Naive thymus-derived CD4-positive, alpha-beta T cell (primary cell): ENCODE measurements around the gene LUZP4. TPM values are rescaled to one million over a fixed set of nuclear protein-coding genes. Genes with fewer than 3 reads are reported as not detected.
"Not testable (repeated sequence)": the region's sequence is repeated elsewhere in the genome, so short reads cannot be mapped to it uniquely, and the experiment has no call there.

ENCODE experiments used
- ATAC-seq: fragments of 150-1000 bp; cut with Tn5 transposase; 2 replicates; pipeline ENCODE4 v1.10.0; 2021; ENCODE audit warnings: mild to moderate bottlenecking, moderate library complexity
- CTCF ChIA-PET: fragments of 350-600 bp; sonication (Branson Sonifier 250); formaldehyde crosslinking; loops from one replicate; lab custom pipeline; 2021; ENCODE audit warnings: antibody characterized with exemption; lab: Charles Lee
- POLR2A ChIA-PET: fragments of 350-600 bp; sonication (Branson Sonifier 250); formaldehyde crosslinking; loops from one replicate; lab custom pipeline; 2021; ENCODE audit warnings: antibody characterized with exemption, inconsistent platforms; lab: Charles Lee
- DNase-seq, 9 donors: peaks; one replicate each; pipeline versions ENCODE4 v3.0.0 to v3.0.0-alpha.2; 2020 to 2022; ENCODE audit warnings: mixed read lengths in 1 of 9
- H3K27ac ChIP-seq: one replicate; pipeline ENCODE4 v1.7.0; 2013; ENCODE audit warnings: mild to moderate bottlenecking, low read depth, low read length, moderate library complexity
- H3K27me3 ChIP-seq, 2 donors: one replicate each; pipeline ENCODE4 v1.7.0; 2013; ENCODE audit warnings: low read length in 2 of 2, mild to moderate bottlenecking in 2 of 2, moderate library complexity in 2 of 2; ENCODE audit not compliant: control insufficient read depth in 2 of 2, insufficient read depth in 2 of 2
- H3K36me3 ChIP-seq, 3 experiments: 1 replicate in 2 of 3; 2 replicates in 1 of 3; pipeline ENCODE4 v1.7.0; 2013; ENCODE audit warnings: low read length in 3 of 3, mild to moderate bottlenecking in 3 of 3, moderate library complexity in 1 of 3; ENCODE audit not compliant: insufficient read depth in 3 of 3, control insufficient read depth in 2 of 3
- H3K4me1 ChIP-seq, 2 donors: one replicate each; pipeline ENCODE4 v1.7.0; 2013; ENCODE audit warnings: low read length in 2 of 2, mild to moderate bottlenecking in 2 of 2, moderate library complexity in 1 of 2; ENCODE audit not compliant: control insufficient read depth in 2 of 2, insufficient read depth in 2 of 2
- H3K4me3 ChIP-seq: 2 replicates; pipeline ENCODE4 v1.7.0; 2013; ENCODE audit warnings: mild to moderate bottlenecking, low read length
- H3K9me3 ChIP-seq, 3 experiments: 1 replicate in 2 of 3; 2 replicates in 1 of 3; pipeline ENCODE4 v1.7.0; 2013; ENCODE audit warnings: low read length in 3 of 3; ENCODE audit not compliant: control insufficient read depth in 2 of 3
- H3K27ac Mint-ChIP-seq, 9 donors: one replicate each; pipeline ENCODE4 v1.8.0; 2020 to 2022; ENCODE audit warnings: mixed read lengths in 9 of 9, mild to moderate bottlenecking in 8 of 9, moderate library complexity in 5 of 9, inconsistent platforms in 2 of 9
- H3K27me3 Mint-ChIP-seq, 5 donors: one replicate each; pipeline ENCODE4 v1.8.0; 2021 to 2022; ENCODE audit warnings: mixed read lengths in 5 of 5, mild to moderate bottlenecking in 1 of 5
- H3K36me3 Mint-ChIP-seq, 5 donors: one replicate each; pipeline ENCODE4 v1.8.0; 2020 to 2022; ENCODE audit warnings: mixed read lengths in 5 of 5, mild to moderate bottlenecking in 3 of 5, inconsistent platforms in 1 of 5
- H3K4me1 Mint-ChIP-seq, 7 donors: one replicate each; pipeline ENCODE4 v1.8.0; 2020 to 2022; ENCODE audit warnings: mixed read lengths in 7 of 7, mild to moderate bottlenecking in 3 of 7, inconsistent platforms in 1 of 7
- H3K4me3 Mint-ChIP-seq, 10 donors: one replicate each; pipeline ENCODE4 v1.8.0; 2020 to 2022; ENCODE audit warnings: mild to moderate bottlenecking in 10 of 10, mixed read lengths in 10 of 10, moderate library complexity in 6 of 10, inconsistent platforms in 2 of 10
- H3K9me3 Mint-ChIP-seq, 11 donors: one replicate each; pipeline ENCODE4 v1.8.0; 2020 to 2022; ENCODE audit warnings: mixed read lengths in 11 of 11, mild to moderate bottlenecking in 4 of 11, inconsistent platforms in 1 of 11, moderate library complexity in 1 of 11
- intact Hi-C, 2 donors: fragments of 100-400 bp; cut with micrococcal nuclease; formaldehyde crosslinking; loops; one replicate each; pipeline ENCODE4 v1.15.1; 2023
- polyA plus RNA-seq, 2 donors: library from polyadenylated mRNA; unstranded; fragments of 300-500 nt; fragmentation: Illumina TruSeq; gene quantifications; one replicate each; pipeline ENCODE4 v1.2.3, GENCODE V29; 2021
- total RNA-seq, 6 experiments: library from RNA in 5 of 6; stranded (reverse) in 5 of 6; gene quantifications; 1 replicate in 5 of 6; 2 replicates in 1 of 6; pipeline ENCODE4 v1.2.3 and lab custom pipeline; 2021 to 2026

Gene LUZP4
- total and polyA plus RNA-seq, 7 experiments from 2014 or later: not detected

DNA sequence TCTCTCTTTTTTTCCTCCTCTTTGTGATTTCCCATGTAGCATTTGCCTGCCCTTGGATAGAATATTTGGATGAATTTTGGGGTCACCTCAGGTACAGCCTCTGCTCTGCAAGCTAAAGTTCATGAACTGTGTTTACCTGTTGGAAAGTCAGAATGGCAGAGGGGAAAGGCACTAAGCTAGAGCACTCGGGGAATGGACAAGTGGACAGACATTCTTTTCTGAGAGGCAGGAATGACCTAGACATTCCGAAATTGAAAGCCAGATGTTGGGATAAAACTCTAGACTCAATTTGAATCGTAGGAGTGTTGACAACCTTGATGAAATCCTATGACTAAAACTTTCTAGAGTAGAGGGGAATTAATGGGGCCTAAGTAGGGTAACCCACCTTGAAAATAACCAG lies 56.1 kb downstream of the LUZP4 start:
- no peaks in the 10 kb centered on the region for H3K4me1 ChIP-seq
- H3K4me3 Mint-ChIP-seq: no peak overlapping the region
- no peaks in the 10 kb centered on the region for H3K27me3 ChIP-seq
- ATAC-seq: no peak
- no peak overlapping the region for H3K27ac Mint-ChIP-seq
- H3K27me3 Mint-ChIP-seq: no peaks in the 10 kb centered on the region
- H3K9me3 ChIP-seq: no peaks in the 10 kb centered on the region
- no peak overlapping the region for H3K4me3 ChIP-seq
- DNase-seq: no peak
- ChIA-PET CTCF (no interaction called here), POLR2A (no interaction called here)
- no peaks in the 10 kb centered on the region for H3K36me3 Mint-ChIP-seq
- intact Hi-C loops: no loop called here
- H3K4me1 Mint-ChIP-seq: no peaks in the 10 kb centered on the region
- H3K9me3 Mint-ChIP-seq: peaks cover 0 to 4% (median 0%) of the 10 kb centered on the region in 11 donors
- no peak overlapping the region for H3K27ac ChIP-seq
- no peaks in the 10 kb centered on the region for H3K36me3 ChIP-seq

DNA sequence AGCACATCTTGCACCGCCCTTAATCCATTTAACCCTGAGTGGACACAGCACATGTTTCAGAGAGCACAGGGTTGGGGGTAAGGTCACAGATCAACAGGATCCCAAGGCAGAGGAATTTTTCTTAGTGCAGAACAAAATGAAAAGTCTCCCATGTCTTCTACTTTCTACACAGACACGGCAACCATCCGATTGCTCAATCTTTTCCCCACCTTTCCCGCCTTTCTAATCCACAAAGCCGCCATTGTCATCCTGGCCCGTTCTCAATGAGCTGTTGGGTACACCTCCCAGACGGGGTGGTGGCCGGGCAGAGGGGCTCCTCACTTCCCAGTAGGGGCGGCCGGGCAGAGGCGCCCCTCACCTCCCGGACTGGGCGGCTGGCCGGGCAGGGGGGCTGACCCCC lies 57.2 kb downstream of the LUZP4 start:
- H3K4me1 ChIP-seq, H3K4me1 Mint-ChIP-seq, intact Hi-C loops, H3K27ac Mint-ChIP-seq, H3K27me3 Mint-ChIP-seq, ATAC-seq, H3K27me3 ChIP-seq, H3K4me3 Mint-ChIP-seq, H3K27ac ChIP-seq, POLR2A ChIA-PET, H3K36me3 ChIP-seq, DNase-seq, H3K9me3 ChIP-seq, H3K4me3 ChIP-seq, CTCF ChIA-PET, H3K9me3 Mint-ChIP-seq, H3K36me3 Mint-ChIP-seq: not testable (repeated sequence)

DNA sequence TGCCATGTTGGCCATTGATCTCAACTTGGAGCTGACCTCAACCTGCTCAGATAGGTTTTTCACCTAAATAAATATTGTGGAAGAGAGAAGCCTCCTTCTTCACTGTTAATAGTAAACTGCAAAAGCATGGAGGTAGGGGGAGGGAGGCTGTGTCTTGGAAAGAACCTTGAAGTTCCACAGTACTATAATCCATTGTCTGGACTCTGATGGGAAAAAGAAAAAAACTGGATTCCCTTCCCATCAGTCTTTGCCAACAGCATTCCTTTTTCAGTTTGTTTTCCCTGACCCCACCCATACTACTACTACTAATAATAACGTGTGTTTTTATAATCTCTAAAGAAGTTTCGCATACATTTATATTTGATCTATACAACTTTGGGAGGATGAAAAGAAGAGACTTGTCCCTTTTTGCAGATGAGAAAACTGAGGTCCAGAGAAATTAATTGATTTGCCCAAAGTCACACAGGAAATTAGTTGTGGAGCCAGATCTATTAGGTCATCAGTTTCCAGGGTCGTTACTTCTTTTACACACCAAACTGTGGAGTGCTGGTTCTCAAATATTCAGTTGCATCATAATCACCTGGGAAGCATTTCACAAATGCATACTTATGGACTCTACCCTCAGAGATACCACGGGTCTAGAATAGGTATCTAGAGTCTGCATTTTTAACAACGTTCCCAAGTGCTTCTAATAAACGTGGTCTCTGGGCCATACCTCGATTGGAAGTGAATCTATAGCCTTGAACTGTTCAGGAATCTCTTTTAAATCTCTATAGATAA lies 59.1 kb downstream of the LUZP4 start:
- no peak overlapping the region for H3K4me3 ChIP-seq
- no peaks in the 10 kb centered on the region for H3K4me1 ChIP-seq
- CTCF ChIA-PET: no interaction called here
- H3K36me3 ChIP-seq: no peaks in the 10 kb centered on the region
- Mint-ChIP-seq H3K4me1 (no peaks in the 10 kb centered on the region), H3K27me3 (no peaks in the 10 kb centered on the region), H3K9me3 (peaks cover 0 to 4% (median 0%) of the 10 kb centered on the region in 11 donors), H3K4me3 (no peak overlapping the region), H3K27ac (no peak overlapping the region), H3K36me3 (no peaks in the 10 kb centered on the region)
- POLR2A ChIA-PET: no interaction called here
- H3K27ac ChIP-seq: no peak overlapping the region
- intact Hi-C loops: no loop called here
- no peaks in the 10 kb centered on the region for H3K9me3 ChIP-seq
- DNase-seq: no peak
- ATAC-seq: no peak
- H3K27me3 ChIP-seq: no peaks in the 10 kb centered on the region

DNA sequence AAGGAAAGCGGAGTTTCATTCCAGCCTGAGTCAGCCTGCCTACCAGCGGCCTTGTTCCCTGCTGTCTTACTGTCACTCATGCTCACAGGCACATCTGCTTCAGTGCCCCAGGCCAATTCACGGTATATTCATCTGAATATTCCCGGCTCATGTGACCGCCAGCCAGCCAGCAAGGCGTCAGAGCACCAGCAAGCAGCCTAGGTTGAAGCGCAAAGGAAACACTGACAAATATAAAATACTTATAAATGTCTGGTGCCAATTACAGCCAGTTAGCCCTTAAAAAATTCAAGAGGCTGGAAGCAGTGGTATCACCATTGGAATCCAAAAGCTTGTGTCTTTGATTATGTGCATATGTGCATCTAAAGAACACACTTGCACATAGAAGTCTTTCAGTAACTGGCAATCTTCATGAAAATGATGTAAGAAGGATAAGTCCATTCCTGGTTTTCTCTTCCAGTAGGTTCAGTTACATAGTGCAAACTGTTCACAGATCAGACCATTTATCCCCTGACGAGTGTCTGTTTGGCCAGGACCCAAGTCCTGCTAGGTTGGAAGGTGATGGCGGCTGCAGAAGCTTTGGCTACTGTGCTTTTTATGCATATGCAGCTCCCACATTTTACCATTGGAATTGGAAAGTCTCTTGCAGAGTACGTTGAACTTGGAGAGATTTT lies 61.3 kb downstream of the LUZP4 start:
- ATAC-seq: no peak
- H3K4me3 Mint-ChIP-seq: no peak overlapping the region
- no peak for DNase-seq
- no peaks in the 10 kb centered on the region for H3K4me1 ChIP-seq
- H3K9me3 Mint-ChIP-seq: peaks cover 0 to 4% (median 0%) of the 10 kb centered on the region in 11 donors
- no peaks in the 10 kb centered on the region for H3K36me3 Mint-ChIP-seq
- ChIA-PET CTCF (no interaction called here), POLR2A (no interaction called here)
- H3K4me1 Mint-ChIP-seq: no peaks in the 10 kb centered on the region
- no peaks in the 10 kb centered on the region for H3K36me3 ChIP-seq
- no peaks in the 10 kb centered on the region for H3K27me3 ChIP-seq
- no peak overlapping the region for H3K4me3 ChIP-seq
- no peaks in the 10 kb centered on the region for H3K9me3 ChIP-seq
- intact Hi-C loops: no loop called here
- H3K27ac ChIP-seq: no peak overlapping the region
- no peak overlapping the region for H3K27ac Mint-ChIP-seq
- no peaks in the 10 kb centered on the region for H3K27me3 Mint-ChIP-seq

DNA sequence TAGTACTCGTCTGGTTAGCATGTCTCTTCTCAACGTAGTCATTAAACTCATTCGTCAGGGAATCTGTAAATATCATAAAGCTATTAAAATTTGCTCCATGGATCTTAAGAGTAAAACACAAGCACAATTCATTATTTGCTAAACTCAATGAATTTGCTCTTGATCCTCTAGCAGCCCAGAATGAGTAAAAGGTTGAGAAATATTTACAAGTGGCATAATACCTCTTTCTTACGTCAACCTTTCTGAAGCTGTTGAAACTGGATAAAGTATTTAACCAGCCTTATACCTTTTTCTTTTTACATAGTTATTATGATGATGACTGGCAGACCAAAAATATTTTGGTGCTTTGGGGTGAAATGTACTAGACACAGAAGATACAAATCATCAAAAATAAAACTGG lies 66.9 kb downstream of the LUZP4 start:
- no peak overlapping the region for H3K4me3 Mint-ChIP-seq
- ChIA-PET POLR2A (no interaction called here), CTCF (no interaction called here)
- no peaks in the 10 kb centered on the region for H3K4me1 ChIP-seq
- no peaks in the 10 kb centered on the region for H3K36me3 ChIP-seq
- no peak overlapping the region for H3K27ac Mint-ChIP-seq
- H3K27ac ChIP-seq: no peak overlapping the region
- H3K36me3 Mint-ChIP-seq: no peaks in the 10 kb centered on the region
- H3K9me3 Mint-ChIP-seq: no peaks in the 10 kb centered on the region
- no peaks in the 10 kb centered on the region for H3K27me3 Mint-ChIP-seq
- no peak overlapping the region for H3K4me3 ChIP-seq
- intact Hi-C loops: no loop called here
- DNase-seq: no peak
- no peaks in the 10 kb centered on the region for H3K9me3 ChIP-seq
- ATAC-seq: no peak
- no peaks in the 10 kb centered on the region for H3K27me3 ChIP-seq
- no peaks in the 10 kb centered on the region for H3K4me1 Mint-ChIP-seq

Other genes with a start within 250 kb of the LUZP4 start
- gene RBMXL3, start 100.3 kb upstream of the LUZP4 start, total RNA-seq: not detected
- gene RBMXL3, start 100.3 kb upstream of the LUZP4 start, polyA plus RNA-seq: not detected
- not detected for gene LRCH2, start 55.6 kb upstream of the LUZP4 start, total RNA-seq
- not detected for gene LRCH2, start 55.6 kb upstream of the LUZP4 start, polyA plus RNA-seq